ENCODE measurements around the gene CNEP1R1. TPM values are rescaled to one million over a fixed set of nuclear protein-coding genes. Genes with fewer than 3 reads are reported as not detected.
A peak's percentile ranks its signal among the peaks of the same experiment; 100 is the strongest.

CNEP1R1 gene
- total and polyA plus RNA-seq, 9 of the 15 experiments (the other 6 are each of a cell fraction or from before 2014, with no cell fraction given) = 7.6 to 20.1 (median 10.6) TPM

DNA sequence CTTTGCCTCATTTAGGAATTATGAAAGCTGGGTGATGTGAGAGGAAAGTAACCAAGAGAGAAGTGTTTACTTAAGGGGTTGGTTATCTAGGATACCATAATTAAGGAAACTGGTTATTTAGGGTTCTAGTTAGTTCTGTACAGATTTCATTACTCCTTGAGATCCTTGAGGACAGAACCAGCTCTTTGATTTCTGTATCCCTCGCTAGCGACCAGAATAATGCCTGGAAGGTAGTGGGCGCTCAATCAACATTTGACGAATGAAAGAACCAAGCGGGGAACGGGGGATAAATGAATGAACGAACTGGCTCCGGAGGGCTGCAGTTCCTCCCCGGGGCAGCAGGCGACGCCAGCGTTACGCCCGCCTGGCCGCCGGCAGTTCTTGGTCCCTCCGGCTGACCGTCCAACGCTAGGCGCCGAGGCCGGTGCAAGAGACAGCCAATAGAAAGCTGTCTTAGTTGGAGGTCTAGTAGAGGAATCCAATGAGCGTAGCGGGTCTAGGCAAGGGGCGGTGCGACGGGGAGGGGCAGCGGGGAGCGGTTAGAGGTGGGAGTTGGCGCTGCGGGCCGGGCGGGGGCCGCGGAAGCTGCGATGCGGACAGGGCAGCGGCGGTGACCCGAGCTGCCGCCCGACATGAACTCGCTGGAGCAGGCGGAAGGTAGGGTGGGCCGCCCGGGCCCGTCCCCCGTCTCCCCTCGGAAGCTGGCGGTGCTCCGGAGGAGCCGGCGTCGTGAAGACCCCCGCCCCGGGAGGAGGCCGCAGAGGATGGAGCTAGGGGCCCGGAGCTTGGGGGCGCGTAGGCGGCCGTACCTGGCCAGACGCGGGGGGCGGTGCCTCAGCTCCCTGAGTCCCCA, at the start of gene CNEP1R1 (continued):
- TF ChIP-seq, protein P1, sequence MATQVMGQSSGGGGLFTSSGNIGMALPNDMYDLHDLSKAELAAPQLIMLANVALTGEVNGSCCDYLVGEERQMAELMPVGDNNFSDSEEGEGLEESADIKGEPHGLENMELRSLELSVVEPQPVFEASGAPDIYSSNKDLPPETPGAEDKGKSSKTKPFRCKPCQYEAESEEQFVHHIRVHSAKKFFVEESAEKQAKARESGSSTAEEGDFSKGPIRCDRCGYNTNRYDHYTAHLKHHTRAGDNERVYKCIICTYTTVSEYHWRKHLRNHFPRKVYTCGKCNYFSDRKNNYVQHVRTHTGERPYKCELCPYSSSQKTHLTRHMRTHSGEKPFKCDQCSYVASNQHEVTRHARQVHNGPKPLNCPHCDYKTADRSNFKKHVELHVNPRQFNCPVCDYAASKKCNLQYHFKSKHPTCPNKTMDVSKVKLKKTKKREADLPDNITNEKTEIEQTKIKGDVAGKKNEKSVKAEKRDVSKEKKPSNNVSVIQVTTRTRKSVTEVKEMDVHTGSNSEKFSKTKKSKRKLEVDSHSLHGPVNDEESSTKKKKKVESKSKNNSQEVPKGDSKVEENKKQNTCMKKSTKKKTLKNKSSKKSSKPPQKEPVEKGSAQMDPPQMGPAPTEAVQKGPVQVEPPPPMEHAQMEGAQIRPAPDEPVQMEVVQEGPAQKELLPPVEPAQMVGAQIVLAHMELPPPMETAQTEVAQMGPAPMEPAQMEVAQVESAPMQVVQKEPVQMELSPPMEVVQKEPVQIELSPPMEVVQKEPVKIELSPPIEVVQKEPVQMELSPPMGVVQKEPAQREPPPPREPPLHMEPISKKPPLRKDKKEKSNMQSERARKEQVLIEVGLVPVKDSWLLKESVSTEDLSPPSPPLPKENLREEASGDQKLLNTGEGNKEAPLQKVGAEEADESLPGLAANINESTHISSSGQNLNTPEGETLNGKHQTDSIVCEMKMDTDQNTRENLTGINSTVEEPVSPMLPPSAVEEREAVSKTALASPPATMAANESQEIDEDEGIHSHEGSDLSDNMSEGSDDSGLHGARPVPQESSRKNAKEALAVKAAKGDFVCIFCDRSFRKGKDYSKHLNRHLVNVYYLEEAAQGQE (IDR thresholded peaks at IDR 0.05; ENCODE audit: borderline replicate concordance) = peak; percentile 91
- TF ChIP-seq, protein P1 (CRISPR knock-in tag; IDR thresholded peaks at IDR 0.05; ENCODE audit: low read depth) = no peak
- TF ChIP-seq ELF2 (CRISPR knock-in tag; IDR thresholded peaks at IDR 0.05) (no peak), MYNN (IDR thresholded peaks at IDR 0.05) (no peak), MYNN (CRISPR knock-in tag; IDR thresholded peaks at IDR 0.05) (no peak), GABPB2 (CRISPR knock-in tag; conservative IDR thresholded peaks at IDR 0.05) (no peak), HLTF (IDR thresholded peaks at IDR 0.05) (no peak), ESRRA (IDR thresholded peaks at IDR 0.05; ENCODE audit: borderline replicate concordance, low read depth) (peak; percentile 67; the same call in 1 of the 2 replicates), ILF3 (IDR thresholded peaks at IDR 0.05; ENCODE audit: borderline replicate concordance) (no peak)
- TF ChIP-seq, protein P2, sequence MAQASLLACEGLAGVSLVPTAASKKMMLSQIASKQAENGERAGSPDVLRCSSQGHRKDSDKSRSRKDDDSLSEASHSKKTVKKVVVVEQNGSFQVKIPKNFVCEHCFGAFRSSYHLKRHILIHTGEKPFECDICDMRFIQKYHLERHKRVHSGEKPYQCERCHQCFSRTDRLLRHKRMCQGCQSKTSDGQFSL (CRISPR knock-in tag; IDR thresholded peaks at IDR 0.05) = no peak
- TF ChIP-seq, protein P2 (tag; IDR thresholded peaks at IDR 0.05) = no peak
- TF ChIP-seq, protein P3, sequence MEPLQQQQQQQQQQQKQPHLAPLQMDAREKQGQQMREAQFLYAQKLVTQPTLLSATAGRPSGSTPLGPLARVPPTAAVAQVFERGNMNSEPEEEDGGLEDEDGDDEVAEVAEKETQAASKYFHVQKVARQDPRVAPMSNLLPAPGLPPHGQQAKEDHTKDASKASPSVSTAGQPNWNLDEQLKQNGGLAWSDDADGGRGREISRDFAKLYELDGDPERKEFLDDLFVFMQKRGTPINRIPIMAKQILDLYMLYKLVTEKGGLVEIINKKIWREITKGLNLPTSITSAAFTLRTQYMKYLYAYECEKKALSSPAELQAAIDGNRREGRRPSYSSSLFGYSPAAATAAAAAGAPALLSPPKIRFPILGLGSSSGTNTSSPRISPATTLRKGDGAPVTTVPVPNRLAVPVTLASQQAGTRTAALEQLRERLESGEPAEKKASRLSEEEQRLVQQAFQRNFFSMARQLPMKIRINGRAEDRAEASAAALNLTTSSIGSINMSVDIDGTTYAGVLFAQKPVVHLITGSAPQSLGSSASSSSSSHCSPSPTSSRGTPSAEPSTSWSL (CRISPR knock-in tag; IDR thresholded peaks at IDR 0.05; ENCODE audit: borderline replicate concordance) = no peak
- TF ChIP-seq, protein P4, sequence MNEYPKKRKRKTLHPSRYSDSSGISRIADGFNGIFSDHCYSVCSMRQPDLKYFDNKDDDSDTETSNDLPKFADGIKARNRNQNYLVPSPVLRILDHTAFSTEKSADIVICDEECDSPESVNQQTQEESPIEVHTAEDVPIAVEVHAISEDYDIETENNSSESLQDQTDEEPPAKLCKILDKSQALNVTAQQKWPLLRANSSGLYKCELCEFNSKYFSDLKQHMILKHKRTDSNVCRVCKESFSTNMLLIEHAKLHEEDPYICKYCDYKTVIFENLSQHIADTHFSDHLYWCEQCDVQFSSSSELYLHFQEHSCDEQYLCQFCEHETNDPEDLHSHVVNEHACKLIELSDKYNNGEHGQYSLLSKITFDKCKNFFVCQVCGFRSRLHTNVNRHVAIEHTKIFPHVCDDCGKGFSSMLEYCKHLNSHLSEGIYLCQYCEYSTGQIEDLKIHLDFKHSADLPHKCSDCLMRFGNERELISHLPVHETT (CRISPR knock-in tag; conservative IDR thresholded peaks at IDR 0.05 in 1 of 2, IDR thresholded peaks at IDR 0.05 in 1 of 2) = 0 out of 4 replicates have a peak, but pooled peaks of 1 of the 2 experiments have one; percentile 37
